ENCODE measurements around the gene CASP8. TPM values are rescaled to one million over a fixed set of nuclear protein-coding genes. Genes with fewer than 3 reads are reported as not detected.

CASP8 gene
- total and polyA plus RNA-seq, 9 of the 15 experiments (the other 6 are each of a cell fraction or from before 2014, with no cell fraction given): 10.2 to 31.4 (median 19.4) TPM

- TF ChIP-seq, protein P1, sequence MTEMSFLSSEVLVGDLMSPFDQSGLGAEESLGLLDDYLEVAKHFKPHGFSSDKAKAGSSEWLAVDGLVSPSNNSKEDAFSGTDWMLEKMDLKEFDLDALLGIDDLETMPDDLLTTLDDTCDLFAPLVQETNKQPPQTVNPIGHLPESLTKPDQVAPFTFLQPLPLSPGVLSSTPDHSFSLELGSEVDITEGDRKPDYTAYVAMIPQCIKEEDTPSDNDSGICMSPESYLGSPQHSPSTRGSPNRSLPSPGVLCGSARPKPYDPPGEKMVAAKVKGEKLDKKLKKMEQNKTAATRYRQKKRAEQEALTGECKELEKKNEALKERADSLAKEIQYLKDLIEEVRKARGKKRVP (CRISPR knock-in tag; IDR thresholded peaks at IDR 0.05): no peak
- peak in 1 of 2 experiments; percentile 31 for TF ChIP-seq NCOA2 (IDR thresholded peaks at IDR 0.05; ENCODE audit: partially characterized antibody in 2 of 2)
- TF ChIP-seq, protein P2, sequence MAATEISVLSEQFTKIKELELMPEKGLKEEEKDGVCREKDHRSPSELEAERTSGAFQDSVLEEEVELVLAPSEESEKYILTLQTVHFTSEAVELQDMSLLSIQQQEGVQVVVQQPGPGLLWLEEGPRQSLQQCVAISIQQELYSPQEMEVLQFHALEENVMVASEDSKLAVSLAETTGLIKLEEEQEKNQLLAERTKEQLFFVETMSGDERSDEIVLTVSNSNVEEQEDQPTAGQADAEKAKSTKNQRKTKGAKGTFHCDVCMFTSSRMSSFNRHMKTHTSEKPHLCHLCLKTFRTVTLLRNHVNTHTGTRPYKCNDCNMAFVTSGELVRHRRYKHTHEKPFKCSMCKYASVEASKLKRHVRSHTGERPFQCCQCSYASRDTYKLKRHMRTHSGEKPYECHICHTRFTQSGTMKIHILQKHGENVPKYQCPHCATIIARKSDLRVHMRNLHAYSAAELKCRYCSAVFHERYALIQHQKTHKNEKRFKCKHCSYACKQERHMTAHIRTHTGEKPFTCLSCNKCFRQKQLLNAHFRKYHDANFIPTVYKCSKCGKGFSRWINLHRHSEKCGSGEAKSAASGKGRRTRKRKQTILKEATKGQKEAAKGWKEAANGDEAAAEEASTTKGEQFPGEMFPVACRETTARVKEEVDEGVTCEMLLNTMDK (IDR thresholded peaks at IDR 0.05; ENCODE audit: borderline replicate concordance, insufficient read depth, low read depth, low read length, poor library complexity, severe bottlenecking): no peak
- no peak for TF ChIP-seq ZNF318 (IDR thresholded peaks at IDR 0.05; ENCODE audit: borderline replicate concordance in 1 of 2, low read depth in 1 of 2)
- TF ChIP-seq ZNF41 (CRISPR knock-in tag; conservative IDR thresholded peaks at IDR 0.05): no peak
- TF ChIP-seq NR4A1 (CRISPR knock-in tag; IDR thresholded peaks at IDR 0.05): no peak
- no peak for TF ChIP-seq NR4A1 (tag; IDR thresholded peaks at IDR 0.05)
- no peak for TF ChIP-seq ETV5 (CRISPR knock-in tag; IDR thresholded peaks at IDR 0.05; ENCODE audit: low read depth)
- peak; percentile 41 for TF ChIP-seq EGR1 (conservative IDR thresholded peaks at IDR 0.05)
- no peak for TF ChIP-seq MTA3 (IDR thresholded peaks at IDR 0.05; ENCODE audit: borderline replicate concordance)
- no peak for TF ChIP-seq RHOXF2B (CRISPR knock-in tag; conservative IDR thresholded peaks at IDR 0.05)
These were observed 1.4 kb upstream of the CASP8 start (continued) for GRCh38 chr2:201258666-201259615.
